GM19035 (cell line): ENCODE results near the gene POLA1.

Source experiments
- ATAC-seq: cut with Tn5 transposase; IDR thresholded peaks from one replicate; pipeline ENCODE4 v1.9.1; 2021; ENCODE audit not compliant: unreplicated experiment

Gene POLA1

DNA sequence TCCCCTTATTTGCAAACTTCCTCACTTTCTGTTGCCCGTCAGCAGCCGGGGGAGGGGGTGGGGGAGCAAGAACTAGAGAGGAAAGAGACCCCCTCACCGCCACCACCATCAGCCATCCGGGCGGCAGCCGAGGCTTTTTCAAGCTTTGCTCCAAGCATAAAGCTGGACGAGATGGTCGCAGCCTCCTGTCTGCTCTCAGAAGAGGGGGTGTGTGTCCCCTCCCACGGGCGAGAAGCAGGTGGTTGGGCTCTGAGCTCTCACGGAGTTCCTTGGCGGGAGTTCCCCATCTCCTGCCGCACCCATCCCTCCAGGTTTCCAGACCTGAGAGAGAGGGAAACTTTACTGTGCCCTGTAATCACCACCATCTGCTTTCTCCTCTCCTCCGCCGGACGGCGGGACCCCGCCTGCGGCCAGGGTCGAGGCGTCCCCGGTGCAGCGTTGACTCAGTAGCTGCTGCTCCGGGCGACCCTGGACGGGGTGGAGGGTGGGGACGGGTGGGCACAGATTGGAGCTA, 326.7 kb downstream of the POLA1 start:
- peak; percentile 29 for ATAC-seq

- ATAC-seq: peak; percentile 71
Measured at GRCh38 chrX:25020905-25021449, 327.3 kb downstream of the POLA1 start.

GRCh38 chrX:25022499-25023325, 329.0 kb downstream of the POLA1 start:
- no peak for ATAC-seq

- ATAC-seq: no peak
Measured at GRCh38 chrX:25023908-25024307, 330.2 kb downstream of the POLA1 start.

- no peak for ATAC-seq
Measured at GRCh38 chrX:25025615-25026014, 331.9 kb downstream of the POLA1 start.

DNA sequence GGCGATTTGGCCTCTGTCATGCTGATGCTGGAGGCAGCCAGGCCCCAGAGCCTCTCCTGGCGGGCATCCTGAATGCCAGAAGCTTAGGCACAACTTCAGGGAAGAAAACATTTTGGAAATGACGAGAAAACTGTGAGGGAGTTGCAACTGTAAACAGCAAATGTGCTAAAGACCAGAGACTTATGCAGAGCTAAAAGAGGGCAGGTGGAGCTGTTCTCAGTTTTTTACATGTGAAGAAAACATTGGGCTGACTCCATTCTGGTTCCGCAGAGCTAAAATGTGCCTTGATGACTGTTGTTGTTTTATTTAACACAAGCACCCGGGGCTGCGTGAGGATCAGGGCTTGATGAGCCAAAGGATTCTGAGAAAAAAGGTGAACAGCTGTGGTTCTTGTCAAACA, 332.9 kb downstream of the POLA1 start:
- no peak for ATAC-seq

- ATAC-seq: no peak
Measured at GRCh38 chrX:25028726-25029125, 335.0 kb downstream of the POLA1 start.

DNA sequence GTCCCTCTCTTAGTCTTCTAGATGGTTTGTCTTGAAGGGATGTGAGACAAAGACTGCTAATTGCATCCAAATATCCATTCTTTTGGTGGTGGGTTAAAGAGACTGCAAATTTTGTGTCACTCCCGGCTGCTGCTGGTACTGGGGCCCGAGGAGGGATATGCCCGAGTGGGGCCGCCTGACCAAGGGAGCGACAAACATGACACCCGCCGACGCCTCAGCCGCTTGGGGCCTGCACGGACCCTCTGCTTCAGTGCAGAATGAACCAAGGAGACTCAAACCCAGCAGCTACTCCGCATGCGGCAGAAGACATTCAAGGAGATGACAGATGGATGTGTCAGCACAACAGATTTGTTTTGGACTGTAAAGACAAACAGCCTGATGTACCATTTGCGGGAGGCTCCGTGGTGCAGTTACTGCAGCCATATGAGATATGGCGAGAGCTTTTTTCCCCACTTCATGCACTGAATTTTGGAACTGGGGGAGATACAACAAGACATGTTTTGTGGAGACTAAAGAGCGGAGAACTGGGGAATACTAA, 335.6 kb downstream of the POLA1 start:
- no peak for ATAC-seq

DNA sequence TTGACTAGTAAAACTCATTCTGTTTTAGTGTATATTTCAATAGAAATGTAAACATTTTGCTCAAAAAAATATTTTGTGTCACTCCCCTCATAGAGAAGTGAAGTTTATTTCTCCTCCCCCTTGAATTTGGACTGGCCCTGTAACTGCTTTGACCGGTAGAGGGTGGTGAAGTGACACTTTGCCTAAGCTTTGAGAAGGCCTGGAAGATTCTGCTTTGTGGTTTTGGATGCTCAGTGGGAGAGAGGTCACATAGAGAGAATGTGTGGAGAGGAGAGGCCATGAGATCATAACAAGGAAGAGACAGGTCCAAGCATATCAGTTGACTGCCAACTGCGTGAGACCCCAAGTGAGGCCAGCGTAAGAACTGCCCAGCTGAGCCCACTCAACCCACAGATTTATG, 341.2 kb downstream of the POLA1 start:
- no peak for ATAC-seq

- no peak for ATAC-seq
Measured at GRCh38 chrX:25039036-25039435, 345.3 kb downstream of the POLA1 start.

DNA sequence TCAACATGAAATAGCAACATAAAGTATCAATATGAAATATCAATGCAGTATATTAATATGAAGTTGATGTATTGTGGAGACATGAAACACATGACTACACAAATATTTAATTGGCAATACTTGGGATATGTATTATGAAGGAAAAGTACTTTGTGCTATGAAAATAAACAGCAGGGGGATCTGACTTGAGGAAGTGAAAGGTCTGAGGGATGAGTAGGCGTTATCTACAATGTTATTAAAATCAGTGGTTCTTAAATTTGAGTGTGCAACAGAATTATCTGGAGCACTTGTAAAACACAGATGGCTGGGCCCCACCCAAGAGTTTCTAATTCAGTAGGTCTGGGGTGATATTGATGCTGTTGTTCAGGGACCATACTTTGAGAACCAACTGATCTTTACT, 349.5 kb downstream of the POLA1 start:
- ATAC-seq: no peak
